Calu3 (cell line): ENCODE measurements around the gene CYP2W1. TPM values are rescaled to one million over a fixed set of nuclear protein-coding genes. Genes with fewer than 3 reads are reported as not detected.

Experiments used
- BruUV-seq: library from RNA; stranded (reverse); fragments of 400-500 nt; replicated peaks from 2 replicates; lab custom pipeline; 2021; lab: Mats Ljungman, UMichigan
- CTCF ChIA-PET: fragments of 300-600 bp; sonication (Branson Sonifier 250); formaldehyde crosslinking; loops from one replicate; lab custom pipeline; 2022; ENCODE audit warnings: antibody characterized with exemption; lab: Charles Lee
- DNase-seq: peaks from one replicate; pipeline ENCODE4 v3.0.0; 2022
- H3K27ac Mint-ChIP-seq: one replicate; pipeline ENCODE4 v1.8.0; 2022; ENCODE audit warnings: mixed read lengths; ENCODE audit not compliant: unreplicated experiment
- H3K27me3 Mint-ChIP-seq: one replicate; pipeline ENCODE4 v1.8.0; 2022; ENCODE audit warnings: mixed read lengths; ENCODE audit not compliant: unreplicated experiment
- H3K36me3 Mint-ChIP-seq: one replicate; pipeline ENCODE4 v1.8.0; 2022; ENCODE audit warnings: mild to moderate bottlenecking, moderate library complexity, mixed read lengths; ENCODE audit not compliant: insufficient read depth, unreplicated experiment
- H3K4me1 Mint-ChIP-seq: one replicate; pipeline ENCODE4 v1.8.0; 2022; ENCODE audit warnings: mild to moderate bottlenecking, low read depth, mixed read lengths; ENCODE audit not compliant: unreplicated experiment
- H3K4me3 Mint-ChIP-seq: one replicate; pipeline ENCODE4 v1.8.0; 2022; ENCODE audit warnings: mild to moderate bottlenecking, low read depth, moderate library complexity, mixed read lengths; ENCODE audit not compliant: unreplicated experiment
- H3K9me3 Mint-ChIP-seq: one replicate; pipeline ENCODE4 v1.8.0; 2022; ENCODE audit warnings: low read depth, mixed read lengths; ENCODE audit not compliant: unreplicated experiment
- intact Hi-C: fragments of 100-400 bp; cut with micrococcal nuclease; formaldehyde crosslinking; loops from one replicate; pipeline ENCODE4 v1.10.0; 2022; ENCODE audit not compliant: unreplicated experiment
- total RNA-seq: library from RNA; stranded (reverse); gene quantifications from 2 replicates; pipeline ENCODE4 v1.2.3, GENCODE V29; 2022
- TF ChIP-seq, protein P1 (sequence below): fragments of 200-600 bp; IDR thresholded peaks from one replicate; pipeline ENCODE4 v1.8.0; 2022; ENCODE audit warnings: antibody characterized with exemption; ENCODE audit not compliant: unreplicated experiment

CYP2W1 gene
- total RNA-seq, 1 experiment from 2014 or later: 0.71 TPM

DNA sequence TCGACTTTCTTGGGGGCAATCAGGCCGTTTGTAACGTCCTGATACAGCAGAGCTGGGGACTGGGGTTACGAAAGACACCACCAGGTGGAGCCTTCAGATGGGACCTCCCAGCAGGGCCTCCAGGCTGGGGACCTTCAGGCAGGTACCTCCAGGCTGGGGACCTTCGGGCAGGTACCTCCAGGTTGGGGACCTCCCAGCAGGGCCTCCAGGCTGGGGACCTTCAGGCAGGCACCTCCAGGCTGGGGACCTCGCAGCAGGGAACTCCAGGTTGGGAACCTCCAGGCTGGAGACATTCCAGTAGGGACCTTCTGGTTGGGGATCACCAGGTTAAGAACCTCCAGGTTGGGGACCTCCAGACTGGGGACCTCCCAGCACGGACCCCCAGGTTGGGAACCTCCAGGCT lies 37.9 kb downstream of the CYP2W1 start:
- CTCF ChIA-PET: no interaction called here
- H3K4me3 Mint-ChIP-seq: no peak overlapping the region
- BruUV-seq: no TSS peak
- H3K36me3 Mint-ChIP-seq: peaks cover 67% of the 10 kb centered on the region
- no peaks in the 10 kb centered on the region for H3K9me3 Mint-ChIP-seq
- DNase-seq: no peak
- TF ChIP-seq, protein P1, sequence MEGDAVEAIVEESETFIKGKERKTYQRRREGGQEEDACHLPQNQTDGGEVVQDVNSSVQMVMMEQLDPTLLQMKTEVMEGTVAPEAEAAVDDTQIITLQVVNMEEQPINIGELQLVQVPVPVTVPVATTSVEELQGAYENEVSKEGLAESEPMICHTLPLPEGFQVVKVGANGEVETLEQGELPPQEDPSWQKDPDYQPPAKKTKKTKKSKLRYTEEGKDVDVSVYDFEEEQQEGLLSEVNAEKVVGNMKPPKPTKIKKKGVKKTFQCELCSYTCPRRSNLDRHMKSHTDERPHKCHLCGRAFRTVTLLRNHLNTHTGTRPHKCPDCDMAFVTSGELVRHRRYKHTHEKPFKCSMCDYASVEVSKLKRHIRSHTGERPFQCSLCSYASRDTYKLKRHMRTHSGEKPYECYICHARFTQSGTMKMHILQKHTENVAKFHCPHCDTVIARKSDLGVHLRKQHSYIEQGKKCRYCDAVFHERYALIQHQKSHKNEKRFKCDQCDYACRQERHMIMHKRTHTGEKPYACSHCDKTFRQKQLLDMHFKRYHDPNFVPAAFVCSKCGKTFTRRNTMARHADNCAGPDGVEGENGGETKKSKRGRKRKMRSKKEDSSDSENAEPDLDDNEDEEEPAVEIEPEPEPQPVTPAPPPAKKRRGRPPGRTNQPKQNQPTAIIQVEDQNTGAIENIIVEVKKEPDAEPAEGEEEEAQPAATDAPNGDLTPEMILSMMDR: no peak
- intact Hi-C loops: no loop called here
- no peaks in the 10 kb centered on the region for H3K27me3 Mint-ChIP-seq
- no peaks in the 10 kb centered on the region for H3K4me1 Mint-ChIP-seq
- H3K27ac Mint-ChIP-seq: no peak overlapping the region

DNA sequence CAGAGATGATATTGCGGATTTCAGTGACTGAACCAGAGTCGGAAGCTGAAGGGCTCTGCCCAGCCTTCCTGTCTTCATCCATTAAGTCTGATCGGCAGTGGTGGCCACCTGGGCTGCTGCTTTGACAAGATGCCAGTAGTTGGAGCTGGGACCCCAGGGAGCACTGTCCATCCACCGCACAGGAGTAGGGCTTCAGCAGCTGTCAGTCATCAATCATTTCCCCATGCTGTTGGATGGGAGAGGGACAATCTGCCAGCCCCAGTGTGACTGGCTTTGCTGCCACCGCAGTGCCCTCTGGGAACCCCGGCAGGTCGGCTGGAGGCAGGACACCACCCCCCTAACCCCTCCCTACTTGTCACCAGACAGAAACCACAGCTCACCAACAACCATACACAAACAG lies 38.4 kb downstream of the CYP2W1 start:
- Mint-ChIP-seq H3K27me3 (no peaks in the 10 kb centered on the region), H3K9me3 (no peaks in the 10 kb centered on the region), H3K4me3 (no peak overlapping the region), H3K36me3 (peaks cover 72% of the 10 kb centered on the region), H3K4me1 (peaks cover 4% of the 10 kb centered on the region), H3K27ac (no peak overlapping the region)
- TF ChIP-seq, protein P1: no peak
- DNase-seq: no peak
- intact Hi-C loops: no loop called here
- CTCF ChIA-PET: no interaction called here
- no TSS peak for BruUV-seq

DNA sequence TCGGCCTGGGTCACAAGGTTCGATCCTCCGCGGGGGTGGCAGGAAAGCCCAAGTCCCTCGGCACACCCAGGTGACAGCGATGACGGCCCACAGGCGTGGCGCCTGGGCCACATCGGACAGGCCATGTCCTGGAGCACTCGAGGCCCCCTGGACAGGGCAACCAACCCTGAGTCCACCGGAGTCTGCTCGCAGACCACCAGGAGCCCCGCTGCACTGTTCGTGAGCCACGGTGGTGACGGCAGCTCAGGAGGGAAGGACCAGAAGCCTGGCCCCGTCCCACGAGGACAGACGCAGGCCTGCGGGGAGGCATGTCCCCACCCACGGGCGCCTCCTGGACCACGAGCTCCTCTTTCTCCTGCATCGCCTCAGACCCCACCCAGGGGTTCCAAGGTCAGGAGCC lies 39.0 kb downstream of the CYP2W1 start:
- no peaks in the 10 kb centered on the region for H3K9me3 Mint-ChIP-seq
- TF ChIP-seq, protein P1: no peak
- no peak overlapping the region for H3K27ac Mint-ChIP-seq
- BruUV-seq: no TSS peak
- peaks cover 76% of the 10 kb centered on the region for H3K36me3 Mint-ChIP-seq
- DNase-seq: no peak
- no peak overlapping the region for H3K4me3 Mint-ChIP-seq
- H3K27me3 Mint-ChIP-seq: no peaks in the 10 kb centered on the region
- CTCF ChIA-PET: no interaction called here
- intact Hi-C loops: no loop called here
- peaks cover 7% of the 10 kb centered on the region for H3K4me1 Mint-ChIP-seq

DNA sequence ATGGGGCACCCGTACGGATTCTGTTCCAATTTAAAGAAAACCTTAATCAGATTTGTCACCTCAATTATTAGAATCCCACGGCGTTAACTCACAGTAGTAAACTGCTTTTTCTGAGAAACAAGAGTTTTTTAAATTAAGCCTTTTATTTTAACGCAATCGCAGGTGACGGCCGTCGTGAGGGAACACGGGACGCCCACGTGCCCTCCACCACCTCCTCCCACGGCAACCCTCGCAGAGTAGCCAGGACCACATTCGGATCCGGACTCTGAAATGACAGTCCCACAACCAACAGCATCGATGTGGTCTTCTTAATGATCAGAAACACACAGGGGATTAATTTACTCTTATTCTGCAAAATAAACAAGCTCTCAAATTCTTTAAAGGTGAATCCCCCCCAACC lies 39.4 kb downstream of the CYP2W1 start:
- intact Hi-C loops: no loop called here
- DNase-seq: no peak
- Mint-ChIP-seq H3K4me1 (peaks cover 11% of the 10 kb centered on the region), H3K4me3 (no peak overlapping the region), H3K27me3 (no peaks in the 10 kb centered on the region), H3K27ac (no peak overlapping the region), H3K36me3 (peaks cover 76% of the 10 kb centered on the region), H3K9me3 (no peaks in the 10 kb centered on the region)
- CTCF ChIA-PET: no interaction called here
- no TSS peak for BruUV-seq
- TF ChIP-seq, protein P1: no peak
